Glomerular endothelial cell (primary cell): ENCODE measurements around the gene NOCT. TPM values are rescaled to one million over a fixed set of nuclear protein-coding genes. Genes with fewer than 3 reads are reported as not detected.
"Not testable (repeated sequence)": the region's sequence is repeated elsewhere in the genome, so short reads cannot be mapped to it uniquely, and the experiment has no call there.

ENCODE experiments used
- DNase-seq: peaks from one replicate; pipeline ENCODE4 v3.0.0-alpha.2; 2011; ENCODE audit warnings: low read depth, low spot score; ENCODE audit errors: extremely low read depth
- total RNA-seq: library from RNA; depleted of rRNA; stranded (reverse); fragments of >200 nt; gene quantifications from 2 replicates; pipeline ENCODE4 v1.2.3, GENCODE V29; 2015

Gene NOCT
- total RNA-seq, 1 donor from 2014 or later: 36.6 TPM

- DNase-seq: not testable (repeated sequence)
These were observed 7.3 kb upstream of the NOCT start for GRCh38 chr4:139008278-139008677.

DNA sequence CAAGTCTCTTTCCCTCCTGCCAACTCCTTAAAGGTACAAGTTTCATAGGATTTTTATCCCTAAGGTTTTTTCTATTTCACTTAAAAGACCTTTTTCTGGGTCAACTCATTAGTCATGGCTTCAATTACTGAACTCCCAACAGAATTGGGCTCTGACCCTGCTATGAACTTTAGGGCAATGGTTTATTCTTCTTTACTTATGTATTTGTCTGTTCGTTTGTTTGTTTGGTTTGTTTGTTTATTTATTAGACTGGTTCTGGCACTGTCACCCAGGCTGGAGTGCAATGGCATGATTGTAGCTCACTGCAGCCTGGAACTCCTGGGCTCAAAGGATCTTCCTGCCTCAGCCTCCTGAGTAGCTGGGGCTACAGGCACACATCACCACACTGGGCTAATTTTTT lies 5.9 kb upstream of the NOCT start:
- no peak for DNase-seq

GRCh38 chr4:139011225-139011950 lies 4.2 kb upstream of the NOCT start:
- DNase-seq: no peak

DNA sequence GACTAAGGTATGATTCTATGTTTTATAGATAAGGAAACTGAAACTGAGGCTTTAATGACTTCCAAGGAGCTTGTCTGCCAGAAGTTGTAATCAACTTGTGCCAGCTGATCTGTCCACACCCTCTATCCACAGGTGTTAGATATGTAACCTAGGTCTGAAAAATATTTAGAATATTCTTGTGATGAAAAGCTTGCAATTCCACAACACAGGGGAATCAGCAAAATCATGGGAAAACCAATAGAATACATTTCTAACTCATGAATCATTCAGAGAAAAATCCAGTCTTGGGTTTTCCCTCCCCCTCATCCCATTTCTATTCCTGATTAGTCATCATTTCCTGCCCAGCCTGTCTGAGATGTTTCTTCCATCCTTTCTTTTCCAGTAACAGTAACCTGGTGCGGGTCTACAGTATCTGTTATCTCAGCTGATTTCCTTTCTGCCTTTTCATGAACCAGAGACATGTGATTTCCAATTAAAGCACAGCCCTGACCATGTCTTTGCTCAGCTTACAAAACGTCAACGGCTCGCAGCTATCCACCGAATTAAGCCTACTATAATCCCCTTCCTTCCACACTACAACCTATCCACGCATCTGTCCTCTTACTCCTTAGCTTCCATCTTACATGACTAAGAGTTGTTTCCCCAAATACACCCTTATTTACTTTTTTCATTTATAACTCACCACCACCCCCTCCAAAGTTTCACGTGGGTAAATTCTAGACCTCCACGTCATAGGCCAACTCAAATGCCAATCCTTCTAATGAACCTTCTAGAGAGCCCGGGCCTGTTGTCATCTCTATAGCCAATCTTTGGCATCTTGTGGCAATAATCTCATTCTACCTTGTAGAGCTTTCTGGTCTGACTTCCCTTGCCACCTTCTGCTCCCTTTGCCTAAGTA lies 961 bp upstream of the NOCT start:
- DNase-seq: peak; percentile 97

- no peak for DNase-seq
These were observed 429 bp downstream of the NOCT start for GRCh38 chr4:139015948-139016471.

DNA sequence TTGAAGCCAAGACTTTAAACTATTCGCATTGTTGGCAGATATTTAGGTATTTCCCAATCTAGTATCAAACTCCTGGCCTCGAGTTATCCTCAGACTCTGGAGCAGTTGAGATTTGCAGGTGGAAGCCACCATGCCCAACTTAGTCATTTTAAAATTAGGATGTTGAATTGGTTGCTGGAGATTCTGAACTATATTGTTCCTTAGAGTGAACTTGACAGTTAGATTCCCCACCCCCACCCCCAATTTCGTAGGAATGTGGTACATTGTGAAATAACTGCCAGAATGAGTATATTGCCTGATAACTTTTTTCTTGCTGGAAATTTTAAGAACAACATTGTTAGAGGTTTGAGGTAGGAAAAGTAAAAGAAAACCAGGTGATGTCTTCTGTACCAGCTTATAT lies 2.3 kb downstream of the NOCT start:
- DNase-seq: no peak

DNA sequence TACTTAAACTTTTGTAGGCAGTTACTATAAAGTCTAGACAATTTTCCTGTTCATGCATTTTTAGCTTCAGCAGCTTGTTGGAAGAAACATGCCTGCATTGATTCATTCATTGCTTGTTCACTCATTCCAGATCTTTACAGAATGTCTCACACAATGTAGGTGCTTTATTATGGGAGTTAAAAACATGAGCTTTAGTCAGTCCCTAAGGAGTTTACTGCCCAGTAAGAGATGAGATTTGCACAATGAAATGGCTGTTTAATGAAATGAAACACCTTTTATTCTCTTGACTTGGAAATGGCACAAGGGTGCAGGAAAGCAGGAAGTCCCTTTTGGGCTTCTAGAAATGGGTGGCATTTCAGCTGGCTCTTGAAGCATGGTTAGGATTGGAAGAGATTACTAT lies 2.9 kb downstream of the NOCT start:
- no peak for DNase-seq

GRCh38 chr4:139018971-139019758 lies 3.6 kb downstream of the NOCT start:
- no peak for DNase-seq

- no peak for DNase-seq
These were observed 4.8 kb downstream of the NOCT start for GRCh38 chr4:139020384-139020783.

- DNase-seq: not testable (repeated sequence)
These were observed 5.5 kb downstream of the NOCT start for GRCh38 chr4:139021071-139021470.

GRCh38 chr4:139022835-139023234 lies 7.3 kb downstream of the NOCT start:
- DNase-seq: no peak

DNA sequence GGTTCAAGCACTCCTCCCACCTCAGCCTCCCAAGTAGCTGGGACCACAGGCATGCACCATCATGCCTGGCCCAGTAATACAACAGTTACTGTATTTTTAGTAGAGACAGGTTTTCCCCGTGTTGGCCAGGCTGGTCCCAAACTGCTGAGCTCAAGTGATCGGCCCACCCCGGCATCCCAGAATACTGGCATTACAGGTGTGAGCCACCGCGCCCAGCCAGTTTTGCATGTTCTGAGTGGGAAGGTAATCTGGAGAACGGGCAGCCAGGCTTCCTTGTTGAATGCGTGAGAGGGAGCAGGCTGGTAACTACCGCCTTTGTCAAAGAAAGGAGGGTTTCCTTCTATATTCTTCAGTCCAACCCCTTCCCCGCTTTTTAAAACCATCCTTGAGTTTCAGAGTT lies 9.1 kb downstream of the NOCT start:
- DNase-seq: no peak

DNA sequence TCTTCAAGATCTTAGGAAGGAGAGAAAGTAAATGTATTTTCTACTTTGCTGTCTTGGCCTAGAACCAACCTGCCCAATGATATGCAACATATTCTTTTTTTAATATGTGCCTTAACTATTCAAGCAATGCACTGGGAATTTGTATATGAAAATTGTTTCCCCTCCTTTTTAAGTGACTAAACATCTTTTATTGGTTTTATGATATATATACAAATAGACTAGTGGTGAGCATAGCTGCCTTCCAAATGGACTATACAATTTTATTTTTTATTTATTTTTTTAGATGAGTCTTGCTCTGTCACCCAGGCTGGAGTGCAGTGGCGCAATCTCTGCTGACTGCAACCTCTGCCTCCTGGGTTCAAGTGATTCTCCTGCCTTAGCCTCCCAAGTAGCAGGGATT lies 10.3 kb downstream of the NOCT start:
- DNase-seq: no peak

- no peak for DNase-seq
These were observed 12.2 kb downstream of the NOCT start for GRCh38 chr4:139027776-139028175.

- DNase-seq: no peak
These were observed 12.6 kb downstream of the NOCT start for GRCh38 chr4:139028191-139028661.

- DNase-seq: not testable (repeated sequence)
These were observed 14.3 kb downstream of the NOCT start for GRCh38 chr4:139029866-139030363.

DNA sequence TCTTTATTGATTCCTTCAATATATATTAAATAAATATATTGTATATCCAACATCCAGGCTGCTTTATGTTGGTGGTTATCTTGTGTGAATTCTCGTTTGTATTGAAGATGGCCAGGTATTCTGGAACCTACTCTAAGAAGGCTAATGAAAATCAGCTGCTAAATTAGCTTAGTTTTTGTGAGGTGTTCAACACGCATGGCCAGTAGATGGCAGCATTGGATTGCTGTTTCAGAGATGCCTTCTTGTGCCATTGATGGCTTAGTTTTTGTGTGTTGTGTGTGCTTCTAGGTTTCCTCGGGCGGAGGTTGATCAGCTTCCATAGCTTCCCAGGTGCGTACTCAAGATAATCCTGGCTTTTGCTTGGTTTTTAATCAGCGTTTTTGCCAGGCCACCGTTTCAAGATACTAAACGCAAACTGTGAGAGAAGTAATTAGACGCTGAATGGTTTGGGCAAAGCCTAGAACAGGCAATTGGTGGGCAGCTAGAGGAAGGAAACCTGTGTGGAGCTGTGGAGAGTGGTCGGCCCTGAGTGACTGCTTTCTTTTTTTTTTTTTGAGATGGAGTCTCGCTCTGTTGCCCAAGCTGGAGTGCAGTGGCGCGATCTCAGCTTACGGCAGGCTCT lies 15.1 kb downstream of the NOCT start:
- DNase-seq: peak; percentile 83

DNA sequence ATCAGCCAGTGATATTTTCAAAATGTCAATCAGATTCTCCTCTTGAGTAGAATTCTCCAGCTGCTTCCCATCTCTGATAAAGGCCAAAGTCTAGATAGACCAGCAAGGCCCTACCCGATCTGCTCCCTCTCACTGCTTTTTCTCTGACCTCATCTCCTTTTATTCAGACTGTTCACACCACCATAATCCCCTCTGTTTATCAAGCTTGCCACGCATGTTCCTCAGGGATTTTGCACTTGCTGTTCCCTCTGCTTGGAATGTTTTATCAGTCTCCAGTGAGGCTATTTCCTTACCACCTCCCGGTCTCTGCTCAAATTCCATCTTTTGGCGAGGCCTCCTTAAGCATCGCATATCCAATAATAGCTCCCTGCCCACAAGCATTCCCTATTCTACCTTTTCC lies 20.1 kb downstream of the NOCT start:
- DNase-seq: no peak

GRCh38 chr4:139036885-139037284 lies 21.3 kb downstream of the NOCT start:
- no peak for DNase-seq

- DNase-seq: no peak
These were observed 23.4 kb downstream of the NOCT start for GRCh38 chr4:139038874-139039443.
